ENCODE results near the gene RXRA.

DNA sequence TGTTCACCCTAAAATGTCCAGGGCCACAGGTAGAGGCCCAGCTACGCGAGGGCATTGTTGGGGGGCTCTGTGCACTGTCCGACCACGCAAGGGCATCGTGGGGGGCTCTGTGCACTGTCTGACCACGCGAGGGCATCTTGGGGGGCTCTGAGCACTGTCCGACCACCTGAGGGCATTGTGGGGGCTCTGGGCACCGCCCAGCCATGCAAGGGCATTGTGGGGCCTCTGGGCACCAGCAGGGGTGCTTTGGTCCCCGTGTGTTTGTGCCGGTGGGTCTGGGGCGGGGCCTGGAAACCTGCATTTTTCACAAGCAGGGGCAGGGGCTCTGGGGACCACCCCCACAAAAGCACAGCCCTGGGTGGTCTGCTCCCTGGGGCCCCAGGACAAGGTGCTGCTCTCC is 41.5 kb upstream of the RXRA start:
- TF ChIP-seq, protein P1, sequence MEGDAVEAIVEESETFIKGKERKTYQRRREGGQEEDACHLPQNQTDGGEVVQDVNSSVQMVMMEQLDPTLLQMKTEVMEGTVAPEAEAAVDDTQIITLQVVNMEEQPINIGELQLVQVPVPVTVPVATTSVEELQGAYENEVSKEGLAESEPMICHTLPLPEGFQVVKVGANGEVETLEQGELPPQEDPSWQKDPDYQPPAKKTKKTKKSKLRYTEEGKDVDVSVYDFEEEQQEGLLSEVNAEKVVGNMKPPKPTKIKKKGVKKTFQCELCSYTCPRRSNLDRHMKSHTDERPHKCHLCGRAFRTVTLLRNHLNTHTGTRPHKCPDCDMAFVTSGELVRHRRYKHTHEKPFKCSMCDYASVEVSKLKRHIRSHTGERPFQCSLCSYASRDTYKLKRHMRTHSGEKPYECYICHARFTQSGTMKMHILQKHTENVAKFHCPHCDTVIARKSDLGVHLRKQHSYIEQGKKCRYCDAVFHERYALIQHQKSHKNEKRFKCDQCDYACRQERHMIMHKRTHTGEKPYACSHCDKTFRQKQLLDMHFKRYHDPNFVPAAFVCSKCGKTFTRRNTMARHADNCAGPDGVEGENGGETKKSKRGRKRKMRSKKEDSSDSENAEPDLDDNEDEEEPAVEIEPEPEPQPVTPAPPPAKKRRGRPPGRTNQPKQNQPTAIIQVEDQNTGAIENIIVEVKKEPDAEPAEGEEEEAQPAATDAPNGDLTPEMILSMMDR (IDR thresholded peaks at IDR 0.05): no peak
- TF ChIP-seq POLR2A (IDR thresholded peaks at IDR 0.05): no peak

Measured in thyroid gland (tissue), 4 donors.